Measurements from ENCODE around the gene CSNK2B. TPM values are rescaled to one million over a fixed set of nuclear protein-coding genes. Genes with fewer than 3 reads are reported as not detected.

Gene CSNK2B
- total and polyA plus RNA-seq, 9 of the 15 experiments (the other 6 are each of a cell fraction or from before 2014, with no cell fraction given): 120 to 1,126 (median 529) TPM

DNA sequence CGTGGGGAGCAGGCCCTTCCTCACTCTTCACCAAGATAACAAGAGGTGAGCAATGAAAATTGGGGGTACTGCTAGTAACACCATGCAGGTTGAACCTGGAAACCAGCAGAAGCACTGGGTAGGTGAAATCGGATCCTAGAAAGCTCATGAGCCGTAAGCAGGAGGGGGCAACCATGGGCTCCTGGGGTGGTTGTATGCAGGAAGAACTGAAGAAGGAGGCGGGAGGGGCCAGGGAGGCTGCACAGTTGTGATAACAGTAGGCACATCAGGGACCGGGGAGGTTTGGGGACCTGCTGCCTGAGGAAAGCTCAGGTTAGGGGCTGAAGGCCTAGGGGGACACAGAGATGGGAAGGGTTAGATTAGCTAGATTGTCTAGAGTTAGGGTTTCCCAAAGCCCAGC lies 20.6 kb downstream of the CSNK2B start (continued):
- TF ChIP-seq, protein P1, sequence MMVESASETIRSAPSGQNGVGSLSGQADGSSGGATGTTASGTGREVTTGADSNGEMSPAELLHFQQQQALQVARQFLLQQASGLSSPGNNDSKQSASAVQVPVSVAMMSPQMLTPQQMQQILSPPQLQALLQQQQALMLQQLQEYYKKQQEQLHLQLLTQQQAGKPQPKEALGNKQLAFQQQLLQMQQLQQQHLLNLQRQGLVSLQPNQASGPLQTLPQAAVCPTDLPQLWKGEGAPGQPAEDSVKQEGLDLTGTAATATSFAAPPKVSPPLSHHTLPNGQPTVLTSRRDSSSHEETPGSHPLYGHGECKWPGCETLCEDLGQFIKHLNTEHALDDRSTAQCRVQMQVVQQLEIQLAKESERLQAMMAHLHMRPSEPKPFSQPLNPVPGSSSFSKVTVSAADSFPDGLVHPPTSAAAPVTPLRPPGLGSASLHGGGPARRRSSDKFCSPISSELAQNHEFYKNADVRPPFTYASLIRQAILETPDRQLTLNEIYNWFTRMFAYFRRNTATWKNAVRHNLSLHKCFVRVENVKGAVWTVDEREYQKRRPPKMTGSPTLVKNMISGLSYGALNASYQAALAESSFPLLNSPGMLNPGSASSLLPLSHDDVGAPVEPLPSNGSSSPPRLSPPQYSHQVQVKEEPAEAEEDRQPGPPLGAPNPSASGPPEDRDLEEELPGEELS (CRISPR knock-in tag; IDR thresholded peaks at IDR 0.05; ENCODE audit: borderline replicate concordance): no peak
- no peak for TF ChIP-seq ZNF311 (CRISPR knock-in tag; IDR thresholded peaks at IDR 0.05)
- TF ChIP-seq ZKSCAN8 (CRISPR knock-in tag; IDR thresholded peaks at IDR 0.05): no peak
- TF ChIP-seq NFIC (IDR thresholded peaks at IDR 0.05): peak; percentile 38; the same call in 1 of the 2 replicates
- TF ChIP-seq PRMT5 (CRISPR knock-in tag; IDR thresholded peaks at IDR 0.05): no peak
- TF ChIP-seq TAF7 (tag; IDR thresholded peaks at IDR 0.05): no peak
- TF ChIP-seq, protein P2, sequence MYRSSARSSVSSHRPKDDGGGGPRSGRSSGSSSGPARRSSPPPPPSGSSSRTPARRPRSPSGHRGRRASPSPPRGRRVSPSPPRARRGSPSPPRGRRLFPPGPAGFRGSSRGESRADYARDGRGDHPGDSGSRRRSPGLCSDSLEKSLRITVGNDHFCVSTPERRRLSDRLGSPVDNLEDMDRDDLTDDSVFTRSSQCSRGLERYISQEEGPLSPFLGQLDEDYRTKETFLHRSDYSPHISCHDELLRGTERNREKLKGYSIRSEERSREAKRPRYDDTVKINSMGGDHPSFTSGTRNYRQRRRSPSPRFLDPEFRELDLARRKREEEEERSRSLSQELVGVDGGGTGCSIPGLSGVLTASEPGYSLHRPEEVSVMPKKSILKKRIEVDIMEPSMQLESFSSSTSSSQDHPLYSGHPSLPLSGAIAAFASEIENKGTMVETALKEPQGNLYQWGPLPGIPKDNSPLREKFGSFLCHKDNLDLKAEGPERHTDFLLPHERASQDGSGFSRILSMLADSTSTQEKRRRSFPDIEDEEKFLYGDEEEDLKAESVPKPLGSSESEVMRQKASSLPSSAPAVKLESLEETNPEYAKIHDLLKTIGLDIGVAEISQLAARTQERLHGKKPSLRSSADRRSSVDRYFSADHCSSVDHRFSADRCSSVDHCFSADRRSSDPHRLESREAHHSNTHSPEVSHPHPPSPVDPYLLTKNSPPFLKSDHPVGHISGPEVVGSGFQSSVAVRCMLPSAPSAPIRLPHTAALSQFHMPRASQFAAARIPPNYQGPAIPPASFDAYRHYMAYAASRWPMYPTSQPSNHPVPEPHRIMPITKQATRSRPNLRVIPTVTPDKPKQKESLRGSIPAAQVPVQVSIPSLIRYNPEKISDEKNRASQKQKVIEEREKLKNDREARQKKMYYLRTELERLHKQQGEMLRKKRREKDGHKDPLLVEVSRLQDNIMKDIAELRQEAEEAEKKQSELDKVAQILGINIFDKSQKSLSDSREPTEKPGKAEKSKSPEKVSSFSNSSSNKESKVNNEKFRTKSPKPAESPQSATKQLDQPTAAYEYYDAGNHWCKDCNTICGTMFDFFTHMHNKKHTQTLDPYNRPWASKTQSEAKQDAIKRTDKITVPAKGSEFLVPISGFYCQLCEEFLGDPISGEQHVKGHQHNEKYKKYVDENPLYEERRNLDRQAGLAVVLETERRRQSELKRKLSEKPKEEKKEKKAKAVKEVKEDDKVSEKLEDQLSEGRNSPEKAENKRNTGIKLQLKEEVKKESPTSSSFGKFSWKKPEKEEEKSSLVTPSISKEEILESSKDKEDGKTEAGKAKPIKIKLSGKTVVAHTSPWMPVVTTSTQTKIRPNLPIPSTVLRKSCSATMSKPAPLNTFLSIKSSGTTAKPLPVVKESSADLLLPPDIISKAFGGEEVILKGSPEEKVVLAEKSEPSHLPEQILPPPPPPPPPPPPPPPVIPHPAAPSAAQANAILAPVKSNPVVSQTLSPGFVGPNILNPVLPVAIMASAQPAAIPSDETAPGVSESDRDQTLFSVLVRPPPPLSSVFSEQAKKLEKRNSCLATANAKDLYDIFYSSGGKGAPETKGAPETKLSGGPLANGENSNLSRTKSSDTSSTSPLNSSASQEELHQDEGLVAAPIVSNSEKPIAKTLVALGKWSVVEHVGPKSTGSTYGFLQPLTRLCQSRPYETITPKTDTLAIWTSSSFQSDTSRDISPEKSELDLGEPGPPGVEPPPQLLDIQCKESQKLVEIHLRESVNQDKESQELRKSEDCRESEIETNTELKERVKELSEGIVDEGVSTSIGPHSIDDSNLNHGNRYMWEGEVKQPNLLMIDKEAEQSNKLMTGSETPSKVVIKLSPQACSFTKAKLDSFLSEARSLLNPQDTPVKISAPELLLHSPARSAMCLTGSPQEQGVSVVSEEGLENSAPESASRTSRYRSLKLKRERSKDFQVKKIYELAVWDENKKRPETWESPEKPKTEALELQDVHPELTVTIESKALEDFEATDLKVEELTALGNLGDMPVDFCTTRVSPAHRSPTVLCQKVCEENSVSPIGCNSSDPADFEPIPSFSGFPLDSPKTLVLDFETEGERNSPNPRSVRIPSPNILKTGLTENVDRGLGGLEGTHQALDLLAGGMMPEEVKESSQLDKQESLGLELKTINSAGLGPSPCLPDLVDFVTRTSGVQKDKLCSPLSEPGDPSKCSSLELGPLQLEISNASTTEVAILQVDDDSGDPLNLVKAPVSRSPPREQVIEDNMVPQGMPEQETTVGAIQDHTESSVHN (IDR thresholded peaks at IDR 0.05; ENCODE audit: borderline replicate concordance in 1 of 2, low read depth in 1 of 2): no peak
- TF ChIP-seq ELF4 (CRISPR knock-in tag; IDR thresholded peaks at IDR 0.05): peak; percentile 81; the same call in 1 of the 2 replicates
- TF ChIP-seq CSDE1 (IDR thresholded peaks at IDR 0.05): no peak
- TF ChIP-seq TGIF2 (CRISPR knock-in tag; IDR thresholded peaks at IDR 0.05): no peak
- TF ChIP-seq PHF21A (IDR thresholded peaks at IDR 0.05; ENCODE audit: borderline replicate concordance, low read depth): peak; percentile 32; the same call in 1 of the 2 replicates
- no peak for TF ChIP-seq DIDO1 (tag; IDR thresholded peaks at IDR 0.05; ENCODE audit: low read depth)
- TF ChIP-seq TEAD4 (IDR thresholded peaks at IDR 0.05; ENCODE audit: low read length): no peak
- no peak for TF ChIP-seq TEAD4 (CRISPR knock-in tag; IDR thresholded peaks at IDR 0.05; ENCODE audit: borderline replicate concordance)
- TF ChIP-seq CBX8 (IDR thresholded peaks at IDR 0.05; ENCODE audit: borderline replicate concordance, extremely low read depth, low read depth, low read length, poor library complexity, severe bottlenecking): no peak
- TF ChIP-seq, protein P3, sequence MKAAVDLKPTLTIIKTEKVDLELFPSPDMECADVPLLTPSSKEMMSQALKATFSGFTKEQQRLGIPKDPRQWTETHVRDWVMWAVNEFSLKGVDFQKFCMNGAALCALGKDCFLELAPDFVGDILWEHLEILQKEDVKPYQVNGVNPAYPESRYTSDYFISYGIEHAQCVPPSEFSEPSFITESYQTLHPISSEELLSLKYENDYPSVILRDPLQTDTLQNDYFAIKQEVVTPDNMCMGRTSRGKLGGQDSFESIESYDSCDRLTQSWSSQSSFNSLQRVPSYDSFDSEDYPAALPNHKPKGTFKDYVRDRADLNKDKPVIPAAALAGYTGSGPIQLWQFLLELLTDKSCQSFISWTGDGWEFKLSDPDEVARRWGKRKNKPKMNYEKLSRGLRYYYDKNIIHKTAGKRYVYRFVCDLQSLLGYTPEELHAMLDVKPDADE (conservative IDR thresholded peaks at IDR 0.05; ENCODE audit: control insufficient read depth, low read depth, low read length): no peak
- TF ChIP-seq CHD1 (IDR thresholded peaks at IDR 0.05; ENCODE audit: low read length): no peak
- no peak for TF ChIP-seq ZEB2 (IDR thresholded peaks at IDR 0.05)
